ENCODE data around the gene NELFB.
A peak's percentile ranks its signal among the peaks of the same experiment; 100 is the strongest.
"Not testable (repeated sequence)": the region's sequence is repeated elsewhere in the genome, so short reads cannot be mapped to it uniquely, and the experiment has no call there.

Gene NELFB

GRCh38 chr9:137234758-137235423 lies 20.2 kb upstream of the NELFB start:
- DNase-seq (ENCODE audit: low read depth in 2 of 2): no peak

- no peak for DNase-seq (ENCODE audit: low read depth in 2 of 2)
Measured at GRCh38 chr9:137235424-137236237, 19.5 kb upstream of the NELFB start.

DNA sequence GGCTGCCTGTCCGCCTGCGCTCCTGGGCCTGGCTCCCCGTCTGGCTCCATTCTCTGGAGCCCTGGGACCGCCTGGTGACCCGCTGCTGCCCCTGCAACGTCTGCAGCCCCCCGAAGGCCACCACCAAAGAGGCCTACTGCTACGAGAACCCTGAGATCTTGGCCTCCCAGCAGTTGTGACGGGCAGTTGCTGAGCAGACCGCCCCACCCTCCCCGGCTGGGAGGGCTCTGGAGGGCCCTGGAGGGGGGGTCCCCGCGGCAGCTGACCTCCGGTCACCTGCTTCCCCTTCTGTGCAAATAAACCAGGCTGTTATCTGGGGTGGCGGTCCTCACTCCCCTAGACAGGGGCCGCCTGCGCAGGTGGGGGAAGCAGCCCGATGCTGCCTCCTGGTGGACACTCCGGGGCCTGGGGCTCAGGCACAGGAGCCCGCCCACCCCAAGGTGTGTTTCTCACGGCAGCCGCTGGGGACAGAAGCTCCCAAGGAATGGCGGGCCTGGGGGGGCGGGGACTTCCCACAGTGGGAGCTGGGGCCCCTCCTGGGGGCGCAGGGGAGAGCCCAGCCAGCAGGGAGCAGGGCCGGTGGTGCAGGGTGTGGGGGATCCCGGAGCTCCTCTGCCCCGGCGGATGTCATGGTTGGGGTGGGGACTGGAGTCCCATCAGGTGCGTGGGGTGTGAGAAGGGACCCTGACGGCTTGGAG lies 18.7 kb upstream of the NELFB start:
- peak; percentile 79 to 93 for DNase-seq (ENCODE audit: low read depth in 2 of 2)

DNA sequence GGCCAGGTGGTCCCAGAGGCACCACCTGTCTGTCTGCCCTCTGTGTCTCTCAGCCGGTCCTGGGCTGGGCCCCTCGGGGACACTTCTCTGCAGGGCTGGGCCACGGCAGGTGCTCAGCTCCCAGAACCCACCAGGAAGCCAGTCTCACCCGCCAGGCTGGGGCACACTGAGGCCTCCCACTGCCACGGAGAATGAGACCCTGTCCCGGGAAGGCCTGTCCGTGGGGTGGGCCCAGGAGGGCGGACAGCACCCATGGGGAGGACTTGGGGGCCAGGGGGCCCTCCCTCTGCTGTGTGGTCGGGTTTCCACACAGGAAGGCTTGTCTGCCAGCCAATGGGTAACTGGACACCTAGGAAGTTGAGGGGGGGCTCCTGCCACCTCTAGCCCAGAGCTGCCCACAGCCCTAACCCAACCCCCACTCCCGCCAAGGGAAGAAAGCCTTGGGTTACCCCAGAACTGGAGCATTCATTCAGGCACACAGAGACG lies 18.1 kb upstream of the NELFB start:
- DNase-seq (ENCODE audit: low read depth in 2 of 2): no peak

- DNase-seq (ENCODE audit: low read depth in 2 of 2): no peak
Measured at GRCh38 chr9:137237759-137238726, 17.1 kb upstream of the NELFB start.

GRCh38 chr9:137239541-137240200 lies 15.5 kb upstream of the NELFB start:
- not testable (repeated sequence) for DNase-seq (ENCODE audit: low read depth in 2 of 2)

DNA sequence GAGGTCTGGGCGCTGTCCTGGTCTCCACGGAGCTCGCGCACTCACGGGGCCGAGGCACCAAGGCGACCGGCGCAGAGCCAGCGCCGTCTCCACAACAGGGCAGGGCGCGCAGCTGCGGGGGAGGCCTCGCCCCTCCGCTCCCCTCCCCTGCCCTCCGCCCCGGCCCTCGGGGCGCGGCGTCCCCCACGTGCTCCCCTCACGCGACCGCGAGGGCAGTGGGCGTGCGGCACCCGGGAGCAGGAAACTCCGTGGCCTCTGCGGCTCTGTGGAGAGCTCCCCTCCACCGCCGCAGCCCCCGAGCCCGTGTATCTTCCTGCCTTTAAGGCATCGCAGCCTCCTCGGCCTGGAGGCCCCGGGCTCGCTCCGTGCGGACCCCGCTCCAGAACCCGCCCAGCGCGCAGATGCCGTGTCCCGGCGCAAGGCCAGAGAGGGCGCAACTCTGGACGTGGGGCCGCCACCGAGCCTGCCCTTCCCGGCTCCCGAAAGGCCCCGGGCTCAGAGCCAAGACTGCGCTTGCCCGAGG lies 14.7 kb upstream of the NELFB start:
- peak in 1 of 2 experiments; percentile 58 for DNase-seq (ENCODE audit: low read depth in 2 of 2)

DNA sequence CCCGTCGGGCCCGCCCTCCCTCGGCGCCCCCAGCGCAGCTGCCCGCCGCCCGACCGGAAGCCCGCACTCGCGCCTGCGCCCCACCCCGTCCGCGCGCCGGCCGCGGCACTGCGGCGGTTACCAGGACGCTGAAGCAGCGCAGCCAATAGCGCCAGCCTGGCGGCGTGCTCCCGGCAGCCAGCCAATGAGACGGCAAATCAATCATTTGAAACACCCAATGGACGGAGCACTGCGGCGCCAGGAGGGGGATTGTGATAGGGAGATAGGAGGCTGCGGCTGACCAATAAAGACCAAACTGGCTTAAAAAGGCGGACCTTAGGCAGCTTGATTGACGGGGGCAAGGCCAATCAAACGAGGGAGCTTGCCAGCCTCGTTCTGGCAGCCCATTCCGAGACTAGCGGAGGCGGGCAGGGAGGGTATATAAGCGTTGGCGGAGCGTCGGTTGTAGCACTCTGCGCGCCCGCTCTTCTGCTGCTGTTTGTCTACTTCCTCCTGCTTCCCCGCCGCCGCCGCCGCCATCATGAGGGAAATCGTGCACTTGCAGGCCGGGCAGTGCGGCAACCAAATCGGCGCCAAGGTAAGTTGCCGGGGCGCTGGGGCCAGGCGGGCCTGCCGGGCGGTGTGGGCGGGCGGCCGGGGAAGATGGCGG lies 14.2 kb upstream of the NELFB start, which contains the start of gene TUBB4B:
TUBB4B (plus strand) TSS at position 447 of the 649 bp plus-strand sequence; CDS start at position 521, 74 bp downstream.
- DNase-seq (ENCODE audit: low read depth in 2 of 2): peak; percentile 93 to 96

- peak; percentile 32 to 41 for DNase-seq (ENCODE audit: low read depth in 2 of 2)
Measured at GRCh38 chr9:137241490-137242268, 13.4 kb upstream of the NELFB start.

GRCh38 chr9:137242269-137243203 lies 12.6 kb upstream of the NELFB start:
- no peak for DNase-seq (ENCODE audit: low read depth in 2 of 2)

DNA sequence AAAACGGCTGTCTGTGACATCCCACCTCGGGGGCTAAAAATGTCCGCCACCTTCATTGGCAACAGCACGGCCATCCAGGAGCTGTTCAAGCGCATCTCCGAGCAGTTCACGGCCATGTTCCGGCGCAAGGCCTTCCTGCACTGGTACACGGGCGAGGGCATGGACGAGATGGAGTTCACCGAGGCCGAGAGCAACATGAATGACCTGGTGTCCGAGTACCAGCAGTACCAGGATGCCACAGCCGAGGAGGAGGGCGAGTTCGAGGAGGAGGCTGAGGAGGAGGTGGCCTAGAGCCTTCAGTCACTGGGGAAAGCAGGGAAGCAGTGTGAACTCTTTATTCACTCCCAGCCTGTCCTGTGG lies 11.9 kb upstream of the NELFB start:
- DNase-seq (ENCODE audit: low read depth in 2 of 2): not testable (repeated sequence)

GRCh38 chr9:137243626-137244485 lies 11.3 kb upstream of the NELFB start:
- DNase-seq (ENCODE audit: low read depth in 2 of 2): no peak

DNA sequence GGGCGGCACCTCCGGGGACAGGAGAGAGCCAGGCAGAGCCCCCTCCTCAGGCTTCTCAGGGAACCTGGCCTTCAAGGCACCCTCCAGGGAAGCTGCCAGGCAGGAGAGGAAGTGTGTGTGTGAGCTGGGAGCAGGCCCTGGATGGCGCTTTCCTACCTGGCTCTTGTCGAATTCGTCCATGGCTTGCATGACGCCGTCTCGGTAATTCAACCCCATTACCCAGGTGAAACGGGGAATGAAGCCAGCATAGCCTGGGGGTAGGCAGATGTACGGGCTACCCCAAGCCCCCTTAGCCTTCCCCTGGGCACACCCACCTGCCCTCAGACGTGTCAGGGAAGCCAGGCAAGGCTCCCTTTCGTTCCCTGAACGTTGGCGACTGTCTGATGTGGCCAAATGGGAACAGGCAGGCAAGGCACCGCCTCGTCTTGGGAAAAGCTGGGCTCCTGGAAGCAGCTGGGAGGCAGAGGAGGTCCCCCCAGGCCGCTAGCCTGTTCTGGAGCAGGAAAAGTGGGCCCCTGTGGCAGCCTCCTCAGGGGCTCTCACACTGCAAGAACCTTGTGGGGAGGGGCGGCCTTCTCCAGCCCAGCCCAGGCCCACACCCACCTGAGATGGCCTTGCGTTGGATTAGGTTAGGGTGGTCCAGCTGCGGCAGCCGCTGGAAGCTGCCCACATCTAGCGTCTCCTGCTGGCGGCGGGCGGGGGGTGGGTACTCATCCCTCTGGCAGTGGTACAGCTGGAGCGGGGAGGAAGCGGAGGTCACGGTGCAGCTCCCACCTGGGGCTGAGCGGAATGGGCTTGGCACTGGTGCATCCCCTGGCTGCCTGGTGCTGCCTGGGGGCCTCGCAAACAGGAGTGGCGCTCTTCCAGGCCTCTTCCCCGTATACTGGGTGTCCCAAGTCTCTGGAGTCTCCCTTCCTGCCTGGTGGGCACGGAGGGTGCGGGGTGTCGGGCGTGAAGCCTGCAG lies 10.4 kb upstream of the NELFB start:
- no peak for DNase-seq (ENCODE audit: low read depth in 2 of 2)

GRCh38 chr9:137245450-137246421 lies 9.4 kb upstream of the NELFB start:
- no peak for DNase-seq (ENCODE audit: low read depth in 2 of 2)
